Gastrocnemius medialis (tissue), 4 donors: Measurements from ENCODE around the gene POU3F3. TPM values are rescaled to one million over a fixed set of nuclear protein-coding genes. Genes with fewer than 3 reads are reported as not detected.

Experiments
- ATAC-seq, 2 donors: fragments of 150-250 bp; one replicate each; pipeline ENCODE4 v1.9.1; 2016
- DNase-seq, 2 donors: peaks; one replicate each; pipeline ENCODE4 v3.0.0-alpha.2; 2019
- H3K27ac ChIP-seq, 4 donors: fragments of 200-600 bp; sonication (generic); 1 replicate in 1 of 4; 2 replicates in 3 of 4; pipeline ENCODE4 v1.5.1; 2016 to 2018; ENCODE audit warnings: mild to moderate bottlenecking in 2 of 4, moderate library complexity in 1 of 4
- H3K27me3 ChIP-seq, 3 donors: fragments of 200-600 bp; sonication (generic) in 2 of 3; 1 replicate in 1 of 3; 2 replicates in 2 of 3; pipeline versions ENCODE4 v1.5.1 to v1.6.0; 2016 to 2019; ENCODE audit warnings: mild to moderate bottlenecking in 1 of 3, moderate library complexity in 1 of 3
- H3K36me3 ChIP-seq, 2 donors: fragments of 200-600 bp; sonication (generic) in 1 of 2; one replicate each; pipeline ENCODE4 v1.5.1; 2017 to 2018
- H3K4me1 ChIP-seq, 2 donors: fragments of 200-600 bp; sonication (generic) in 1 of 2; one replicate each; pipeline ENCODE4 v1.5.1; 2016 to 2017; ENCODE audit warnings: mild to moderate bottlenecking in 2 of 2
- H3K4me3 ChIP-seq, 4 donors: fragments of 200-600 bp; sonication (generic) in 3 of 4; 1 replicate in 1 of 4; 2 replicates in 3 of 4; pipeline ENCODE4 v1.5.1; 2016 to 2019; ENCODE audit warnings: mild to moderate bottlenecking in 2 of 4
- H3K9me3 ChIP-seq, 3 donors: fragments of 200-600 bp; sonication (generic) in 2 of 3; 1 replicate in 1 of 3; 2 replicates in 2 of 3; pipeline ENCODE4 v1.5.1; 2016 to 2019
- POLR2A ChIP-seq, 2 donors: fragments of 450-650 bp; IDR thresholded peaks; one replicate each; pipeline ENCODE4 v1.6.1; 2017; ENCODE audit warnings: antibody characterized with exemption in 2 of 2, mild to moderate bottlenecking in 2 of 2, moderate library complexity in 2 of 2
- in situ Hi-C, 4 donors: fragments of 200-750 bp; cut with MboI; loops; one replicate each; pipeline versions ENCODE4 v1.15.0 to v1.8.0; 2017; ENCODE audit warnings: low sequenced_read_pairs in 4 of 4
- intact Hi-C: fragments of 100-400 bp; cut with DNase I; formaldehyde crosslinking; loops from one replicate; pipeline ENCODE4 v1.15.1; 2023; ENCODE audit warnings: low total_unique reads
- total RNA-seq, 4 donors: library from RNA; depleted of rRNA; stranded (reverse); fragments of >200 nt; gene quantifications; one replicate each; pipeline versions ENCODE4 v1.1.0 to v1.2.3, GENCODE V29; 2016
- TF ChIP-seq, protein P1 (sequence below), 5 experiments: fragments of 450-650 bp in 3 of 5; fragments of 200-600 bp in 2 of 5; sonication (generic) in 2 of 5; IDR thresholded peaks in 4 of 5; conservative IDR thresholded peaks in 1 of 5; 1 replicate in 4 of 5; 2 replicates in 1 of 5; pipeline ENCODE4 v1.5.1; 2016 to 2019; ENCODE audit warnings: antibody characterized with exemption in 5 of 5, mild to moderate bottlenecking in 3 of 5, moderate library complexity in 3 of 5

Gene POU3F3
- total RNA-seq, 4 donors from 2014 or later: not detected

DNA sequence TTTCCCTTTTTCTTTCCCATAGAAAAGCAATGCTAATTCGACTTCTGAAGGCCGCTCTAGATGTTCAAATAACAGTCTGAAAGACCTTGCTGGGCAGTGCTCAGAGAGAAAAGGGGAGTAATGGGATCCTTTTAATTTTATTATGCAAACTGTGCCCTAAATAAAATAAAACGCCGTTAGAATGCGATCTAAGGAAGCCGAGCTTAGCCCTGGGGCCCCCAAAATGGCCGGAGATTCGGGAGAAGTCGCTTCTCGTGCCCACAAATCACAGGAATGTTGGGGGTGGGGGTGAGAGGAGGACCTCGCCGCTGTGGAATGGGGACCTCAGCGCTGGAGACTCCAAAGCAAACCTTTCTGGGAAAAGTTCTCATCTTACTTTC, 8.4 kb upstream of the POU3F3 start:
- H3K27me3 ChIP-seq: peaks cover 95 to 96% (median 95%) of the 10 kb centered on the region in 3 donors
- ATAC-seq: no peak
- H3K9me3 ChIP-seq: no peaks in the 10 kb centered on the region
- intact Hi-C loops (no loop called here), in situ Hi-C loops (no loop called here)
- H3K27ac ChIP-seq: no peak overlapping the region
- peaks cover 13 to 18% of the 10 kb centered on the region in 2 donors for H3K4me1 ChIP-seq
- no peak for TF ChIP-seq POLR2A (IDR thresholded peaks at IDR 0.05)
- TF ChIP-seq, protein P1, sequence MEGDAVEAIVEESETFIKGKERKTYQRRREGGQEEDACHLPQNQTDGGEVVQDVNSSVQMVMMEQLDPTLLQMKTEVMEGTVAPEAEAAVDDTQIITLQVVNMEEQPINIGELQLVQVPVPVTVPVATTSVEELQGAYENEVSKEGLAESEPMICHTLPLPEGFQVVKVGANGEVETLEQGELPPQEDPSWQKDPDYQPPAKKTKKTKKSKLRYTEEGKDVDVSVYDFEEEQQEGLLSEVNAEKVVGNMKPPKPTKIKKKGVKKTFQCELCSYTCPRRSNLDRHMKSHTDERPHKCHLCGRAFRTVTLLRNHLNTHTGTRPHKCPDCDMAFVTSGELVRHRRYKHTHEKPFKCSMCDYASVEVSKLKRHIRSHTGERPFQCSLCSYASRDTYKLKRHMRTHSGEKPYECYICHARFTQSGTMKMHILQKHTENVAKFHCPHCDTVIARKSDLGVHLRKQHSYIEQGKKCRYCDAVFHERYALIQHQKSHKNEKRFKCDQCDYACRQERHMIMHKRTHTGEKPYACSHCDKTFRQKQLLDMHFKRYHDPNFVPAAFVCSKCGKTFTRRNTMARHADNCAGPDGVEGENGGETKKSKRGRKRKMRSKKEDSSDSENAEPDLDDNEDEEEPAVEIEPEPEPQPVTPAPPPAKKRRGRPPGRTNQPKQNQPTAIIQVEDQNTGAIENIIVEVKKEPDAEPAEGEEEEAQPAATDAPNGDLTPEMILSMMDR (IDR thresholded peaks at IDR 0.05 in 4 of 5, conservative IDR thresholded peaks at IDR 0.05 in 1 of 5): no peak
- DNase-seq: no peak
- H3K4me3 ChIP-seq: peak overlapping the region in 2 of 4 donors; percentile 27 to 41
- no peaks in the 10 kb centered on the region for H3K36me3 ChIP-seq

DNA sequence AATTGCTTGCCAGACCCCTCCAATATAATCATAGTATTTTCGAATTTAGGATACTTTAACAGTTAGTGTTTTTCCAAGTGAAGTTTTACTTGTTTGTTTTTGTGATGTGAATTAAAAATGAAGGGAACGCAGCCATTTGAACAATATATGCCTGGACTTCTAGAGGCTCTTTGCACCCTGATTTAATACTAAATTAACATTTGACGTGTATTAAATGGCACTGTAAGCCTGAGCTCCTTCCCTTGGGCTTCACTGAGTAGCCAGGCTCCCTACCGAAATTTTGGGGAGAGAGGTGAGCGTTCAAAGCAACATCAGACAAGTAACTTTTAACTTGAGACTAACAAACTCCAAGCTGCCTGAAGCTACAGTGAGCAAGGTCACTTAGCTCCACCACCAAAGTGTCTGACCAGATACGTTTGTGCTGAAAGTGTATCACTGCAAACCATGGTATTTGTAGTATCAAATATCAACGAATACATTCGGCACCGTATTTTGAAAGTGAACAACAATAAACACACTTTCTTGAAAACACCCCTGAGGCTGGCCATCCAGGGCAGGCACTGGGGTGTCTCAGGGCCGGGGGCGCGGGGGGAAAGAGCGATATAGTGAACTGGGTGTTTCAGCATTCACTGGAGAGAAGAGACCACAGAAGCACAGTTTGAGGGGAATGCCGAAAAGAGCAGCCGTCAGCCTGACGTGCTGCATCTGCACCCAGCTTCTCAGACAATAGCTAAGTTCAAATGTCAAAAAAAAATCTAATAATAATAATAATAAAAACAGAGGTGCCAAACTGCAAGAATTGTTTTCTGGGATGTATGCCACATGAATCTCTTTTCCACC, 7.7 kb upstream of the POU3F3 start:
- peaks cover 96 to 100% (median 98%) of the 10 kb centered on the region in 3 donors for H3K27me3 ChIP-seq
- no peaks in the 10 kb centered on the region for H3K9me3 ChIP-seq
- DNase-seq: no peak
- H3K27ac ChIP-seq: no peak overlapping the region
- no peak overlapping the region for H3K4me3 ChIP-seq
- no peak for ATAC-seq
- intact Hi-C loops: no loop called here
- in situ Hi-C loops: no loop called here
- no peaks in the 10 kb centered on the region for H3K36me3 ChIP-seq
- peaks cover 13 to 18% of the 10 kb centered on the region in 2 donors for H3K4me1 ChIP-seq
- TF ChIP-seq, protein P1 (IDR thresholded peaks at IDR 0.05 in 4 of 5, conservative IDR thresholded peaks at IDR 0.05 in 1 of 5): no peak
- no peak for TF ChIP-seq POLR2A (IDR thresholded peaks at IDR 0.05)

DNA sequence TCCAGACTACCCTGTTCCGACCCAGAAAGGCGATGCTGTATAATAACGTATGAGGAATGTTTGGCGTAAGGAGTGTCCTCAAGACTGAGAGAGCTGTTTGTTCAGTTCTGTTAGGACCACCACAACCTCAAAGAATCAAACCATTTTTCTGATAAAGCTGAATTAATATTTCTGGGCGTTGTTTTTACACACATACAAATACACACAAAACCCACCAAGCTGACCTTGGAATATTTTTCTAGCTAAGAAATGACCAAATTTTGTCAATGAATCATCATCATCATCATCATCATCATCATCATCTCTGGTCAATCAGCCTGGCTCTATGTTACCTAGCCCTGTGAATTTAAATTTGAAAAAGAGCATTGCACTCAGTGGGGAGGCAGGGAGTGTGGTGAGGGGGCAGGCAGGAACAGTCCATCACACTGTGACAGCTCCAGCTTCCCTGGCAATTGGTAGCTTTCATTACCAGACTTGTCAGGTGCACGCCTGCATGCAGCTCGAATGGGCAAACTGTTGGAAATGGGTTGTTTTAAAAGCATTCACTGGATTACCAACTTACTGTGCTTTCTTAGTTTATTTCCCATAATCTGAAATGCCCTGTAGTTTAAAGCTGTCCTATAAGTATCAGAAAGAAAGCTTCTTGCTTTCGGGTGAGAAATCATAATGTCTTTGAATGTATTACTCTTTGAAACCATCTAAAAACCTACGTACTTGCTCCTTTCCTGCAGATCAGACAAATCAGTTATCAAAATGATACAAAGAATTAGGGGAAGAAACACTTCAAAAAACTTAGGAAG, 6.9 kb upstream of the POU3F3 start:
- TF ChIP-seq POLR2A (IDR thresholded peaks at IDR 0.05): no peak
- TF ChIP-seq, protein P1 (IDR thresholded peaks at IDR 0.05 in 4 of 5, conservative IDR thresholded peaks at IDR 0.05 in 1 of 5): no peak
- no peak for DNase-seq
- Histone ChIP-seq H3K9me3 (no peaks in the 10 kb centered on the region), H3K36me3 (no peaks in the 10 kb centered on the region), H3K4me3 (no peak overlapping the region), H3K27me3 (peaks cover 97 to 100% (median 98%) of the 10 kb centered on the region in 3 donors), H3K4me1 (peaks cover 17 to 23% of the 10 kb centered on the region in 2 donors), H3K27ac (no peak overlapping the region)
- in situ Hi-C loops (no loop called here), intact Hi-C loops (no loop called here)
- ATAC-seq: no peak

- in situ Hi-C loops (no loop called here), intact Hi-C loops (no loop called here)
- DNase-seq (no peak), ATAC-seq (no peak)
- Histone ChIP-seq H3K9me3 (no peaks in the 10 kb centered on the region), H3K4me3 (no peak overlapping the region), H3K36me3 (no peaks in the 10 kb centered on the region), H3K27ac (no peak overlapping the region), H3K27me3 (peaks cover 96 to 100% (median 97%) of the 10 kb centered on the region in 3 donors), H3K4me1 (peaks cover 21 to 30% of the 10 kb centered on the region in 2 donors)
- TF ChIP-seq, protein P1 (IDR thresholded peaks at IDR 0.05 in 4 of 5, conservative IDR thresholded peaks at IDR 0.05 in 1 of 5): no peak
- TF ChIP-seq POLR2A (IDR thresholded peaks at IDR 0.05): no peak
Measured at GRCh38 chr2:104847586-104848160, 6.2 kb upstream of the POU3F3 start.
